Urothelium cell line (cell line): Measurements from ENCODE around the gene PRSS36.

Experiments
- DNase-seq: peaks from one replicate; pipeline ENCODE4 v3.0.0; 2011; ENCODE audit warnings: low spot score, mixed read lengths
- FAIRE-seq: peaks from 2 replicates; lab custom pipeline; 2011; peaks lifted over from hg19 to GRCh38; lab: Jason Lieb, UNC

The PRSS36 gene

GRCh38 chr16:31129568-31130335 is 20.1 kb downstream of the PRSS36 start:
- no peak for DNase-seq
- no peak for FAIRE-seq

- FAIRE-seq (no peak), DNase-seq (no peak)
Observed at GRCh38 chr16:31128711-31129567, 20.9 kb downstream of the PRSS36 start.

GRCh38 chr16:31127182-31127581 is 22.7 kb downstream of the PRSS36 start:
- DNase-seq (no peak), FAIRE-seq (no peak)

- FAIRE-seq (no peak), DNase-seq (no peak)
Observed at GRCh38 chr16:31125844-31126243, 24.0 kb downstream of the PRSS36 start.

- FAIRE-seq (no peak), DNase-seq (no peak)
Observed at GRCh38 chr16:31120129-31120528, 29.7 kb downstream of the PRSS36 start.

GRCh38 chr16:31118223-31119155 is 31.4 kb downstream of the PRSS36 start:
- DNase-seq: no peak
- no peak for FAIRE-seq

- peak; percentile 94 for DNase-seq
Observed at GRCh38 chr16:31117384-31118222, 32.3 kb downstream of the PRSS36 start, which contains the start of gene KAT8. Gene KAT8, plus strand, starts transcription at chr16:31117664. Its CDS starts 18 bp downstream, at chr16:31117682.

GRCh38 chr16:31114468-31114867 is 35.4 kb downstream of the PRSS36 start:
- FAIRE-seq (no peak), DNase-seq (no peak)

More at GRCh38 chr16:31117384-31118222, 32.3 kb downstream of the PRSS36 start, which contains the start of gene KAT8:
- FAIRE-seq: no peak

GRCh38 chr16:31113121-31114120 is 36.4 kb downstream of the PRSS36 start:
- no peak for DNase-seq
- FAIRE-seq: no peak

- FAIRE-seq (no peak), DNase-seq (no peak)
Observed at GRCh38 chr16:31112711-31113110, 37.2 kb downstream of the PRSS36 start.

- DNase-seq (no peak), FAIRE-seq (no peak)
Observed at GRCh38 chr16:31111881-31112466, 37.9 kb downstream of the PRSS36 start.

- FAIRE-seq: no peak
Observed at GRCh38 chr16:31110106-31111034, 39.5 kb downstream of the PRSS36 start.

GRCh38 chr16:31109622-31110021 is 40.2 kb downstream of the PRSS36 start:
- FAIRE-seq: no peak

More at GRCh38 chr16:31110106-31111034, 39.5 kb downstream of the PRSS36 start:
- no peak for DNase-seq

GRCh38 chr16:31108794-31109558 is 40.9 kb downstream of the PRSS36 start:
- DNase-seq (no peak), FAIRE-seq (no peak)

More at GRCh38 chr16:31109622-31110021, 40.2 kb downstream of the PRSS36 start:
- DNase-seq: no peak

GRCh38 chr16:31108035-31108793 is 41.7 kb downstream of the PRSS36 start, which contains the start of gene BCKDK:
Gene BCKDK, plus strand, starts transcription at chr16:31108386. Its CDS starts 838 bp downstream, at chr16:31109224.
- FAIRE-seq: no peak
- DNase-seq: peak; percentile 84
